Stimulated activated CD4-positive, alpha-beta T cell treated with anti-CD3 and anti-CD28 coated beads, Interleukin-15, amount 100 ng/mL, for 24 hours (primary cell): ENCODE results near the gene BBOF1.
"Not testable (repeated sequence)": the region's sequence is repeated elsewhere in the genome, so short reads cannot be mapped to it uniquely, and the experiment has no call there.

Experiments used
- DNase-seq: peaks from one replicate; pipeline ENCODE4 v3.0.0-alpha.2; 2020

The BBOF1 gene

GRCh38 chr14:74105381-74105780 is 86.2 kb downstream of the BBOF1 start:
- no peak for DNase-seq

GRCh38 chr14:74109369-74109768 is 90.2 kb downstream of the BBOF1 start:
- no peak for DNase-seq

- not testable (repeated sequence) for DNase-seq
These were observed 92.5 kb downstream of the BBOF1 start for GRCh38 chr14:74111395-74112216.
